BE2C (cell line): ENCODE results near the gene ETNK2. TPM values are rescaled to one million over a fixed set of nuclear protein-coding genes. Genes with fewer than 3 reads are reported as not detected.

Experiments used
- DNase-seq: peaks from one replicate; pipeline ENCODE4 v3.0.0-alpha.2; 2020
- H3K27me3 ChIP-seq: fragments of 250-450 bp; sonication (Bioruptor Pico); 2 replicates; pipeline ENCODE4 v1.5.1; 2020; ENCODE audit warnings: mild to moderate bottlenecking
- H3K36me3 ChIP-seq: fragments of 250-450 bp; sonication (Bioruptor Pico); 2 replicates; pipeline ENCODE4 v1.5.1; 2020; ENCODE audit warnings: mild to moderate bottlenecking
- H3K4me1 ChIP-seq: fragments of 250-450 bp; sonication (Bioruptor Pico); 2 replicates; pipeline ENCODE4 v1.5.1; 2020
- H3K4me3 ChIP-seq: 2 replicates; pipeline ENCODE4 v1.5.1; 2011; ENCODE audit warnings: low read depth, low read length
- H3K9me3 ChIP-seq: fragments of 250-450 bp; sonication (Bioruptor Pico); 2 replicates; pipeline ENCODE4 v1.5.1; 2020
- CTCF ChIP-seq: IDR thresholded peaks from 2 replicates; pipeline ENCODE4 v1.5.1; 2012; ENCODE audit warnings: mild to moderate bottlenecking, low read depth, low read length
- polyA plus RNA-seq: library from polyadenylated mRNA; unstranded; fragments of >200 nt; gene quantifications from one replicate; pipeline ENCODE4 v1.2.1, GENCODE V29; 2012; ENCODE audit warnings: low read depth, missing spikeins; ENCODE audit not compliant: insufficient read length, insufficient read depth

Gene ETNK2
- polyA plus RNA-seq, result 0.97 TPM

DNA sequence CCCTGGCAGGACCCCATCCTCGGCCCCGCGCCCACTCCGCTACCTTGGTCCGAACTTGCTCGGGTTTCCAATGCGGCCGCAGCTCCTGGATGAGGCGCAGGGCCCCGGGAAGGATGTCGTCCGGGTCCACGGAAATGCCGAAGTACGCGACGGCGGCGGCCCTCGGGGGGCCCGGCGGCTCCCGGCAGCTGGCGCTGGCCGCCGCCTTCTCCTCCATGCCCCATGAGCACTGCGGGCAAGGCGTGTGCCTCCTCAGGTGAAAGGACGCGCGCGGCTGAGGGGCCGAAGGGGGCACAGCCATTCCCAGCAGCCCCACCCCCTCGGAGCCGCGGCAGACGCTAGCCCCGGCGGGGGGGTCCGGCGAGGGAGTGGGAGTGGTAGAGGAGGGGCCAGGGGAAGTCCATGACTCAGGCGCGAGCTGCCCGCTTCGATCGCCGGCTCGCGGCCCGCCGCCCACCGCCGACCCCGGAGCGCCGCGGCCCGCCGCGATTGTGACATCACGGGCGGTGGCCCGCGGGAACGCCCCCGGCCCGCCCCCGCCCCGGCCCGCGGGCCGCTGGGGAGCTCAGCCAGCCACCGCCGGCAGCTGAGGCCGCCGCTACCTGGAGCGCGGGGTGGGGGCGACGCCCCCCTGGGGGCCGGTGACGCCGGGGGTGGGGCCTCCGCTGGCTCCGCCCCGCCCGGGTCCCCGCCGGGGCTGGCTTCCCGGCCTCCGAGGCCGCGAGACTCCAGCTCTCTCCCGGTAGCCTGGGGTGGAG, at the start of gene ETNK2:
Gene ETNK2, minus strand, starts transcription at position 493 of the 758 bp plus-strand sequence. Its CDS starts 192 bp downstream, at position 301.
- Histone ChIP-seq H3K4me3 (peak within 1 kb of the TSS; percentile 64), H3K4me1 (peaks cover 4% of the 10 kb centered on the region), H3K36me3 (no peaks in the 10 kb centered on the region), H3K9me3 (no peaks in the 10 kb centered on the region), H3K27me3 (no peaks in the 10 kb centered on the region; the same call in 1 of the 2 replicates)
- peak; percentile 75 for DNase-seq
- TF ChIP-seq CTCF, result no peak

GRCh38 chr1:204201348-204202040, 49.6 kb upstream of the ETNK2 start:
- Histone ChIP-seq H3K36me3 (no peaks in the 10 kb centered on the region), H3K4me1 (no peaks in the 10 kb centered on the region), H3K4me3 (no peak overlapping the region), H3K27me3 (peaks cover 27% of the 10 kb centered on the region), H3K9me3 (no peaks in the 10 kb centered on the region)
- no peak for TF ChIP-seq CTCF
- no peak for DNase-seq

DNA sequence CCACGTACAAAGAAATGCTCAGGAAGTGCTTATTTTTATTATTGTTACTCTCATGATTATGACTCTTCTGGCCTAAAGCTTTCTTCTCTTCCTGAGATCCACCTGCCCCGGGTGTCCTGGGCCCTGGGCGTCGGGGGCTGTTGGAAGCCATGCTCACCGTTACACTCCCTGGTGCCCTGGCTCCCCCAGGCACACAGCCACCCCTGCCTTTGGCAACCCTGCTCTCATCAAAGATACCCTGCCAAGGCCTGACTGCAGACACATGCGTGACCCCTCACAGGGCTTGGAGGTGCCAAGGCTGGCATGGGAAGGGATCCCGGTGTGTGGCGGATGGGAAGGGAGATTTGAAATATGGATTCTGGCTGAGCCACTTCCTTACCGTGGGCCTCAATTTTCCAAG, 47.7 kb upstream of the ETNK2 start:
- Histone ChIP-seq H3K27me3 (peaks cover 13% of the 10 kb centered on the region), H3K36me3 (no peaks in the 10 kb centered on the region), H3K9me3 (no peaks in the 10 kb centered on the region), H3K4me1 (no peaks in the 10 kb centered on the region), H3K4me3 (no peak overlapping the region)
- no peak for TF ChIP-seq CTCF
- no peak for DNase-seq

DNA sequence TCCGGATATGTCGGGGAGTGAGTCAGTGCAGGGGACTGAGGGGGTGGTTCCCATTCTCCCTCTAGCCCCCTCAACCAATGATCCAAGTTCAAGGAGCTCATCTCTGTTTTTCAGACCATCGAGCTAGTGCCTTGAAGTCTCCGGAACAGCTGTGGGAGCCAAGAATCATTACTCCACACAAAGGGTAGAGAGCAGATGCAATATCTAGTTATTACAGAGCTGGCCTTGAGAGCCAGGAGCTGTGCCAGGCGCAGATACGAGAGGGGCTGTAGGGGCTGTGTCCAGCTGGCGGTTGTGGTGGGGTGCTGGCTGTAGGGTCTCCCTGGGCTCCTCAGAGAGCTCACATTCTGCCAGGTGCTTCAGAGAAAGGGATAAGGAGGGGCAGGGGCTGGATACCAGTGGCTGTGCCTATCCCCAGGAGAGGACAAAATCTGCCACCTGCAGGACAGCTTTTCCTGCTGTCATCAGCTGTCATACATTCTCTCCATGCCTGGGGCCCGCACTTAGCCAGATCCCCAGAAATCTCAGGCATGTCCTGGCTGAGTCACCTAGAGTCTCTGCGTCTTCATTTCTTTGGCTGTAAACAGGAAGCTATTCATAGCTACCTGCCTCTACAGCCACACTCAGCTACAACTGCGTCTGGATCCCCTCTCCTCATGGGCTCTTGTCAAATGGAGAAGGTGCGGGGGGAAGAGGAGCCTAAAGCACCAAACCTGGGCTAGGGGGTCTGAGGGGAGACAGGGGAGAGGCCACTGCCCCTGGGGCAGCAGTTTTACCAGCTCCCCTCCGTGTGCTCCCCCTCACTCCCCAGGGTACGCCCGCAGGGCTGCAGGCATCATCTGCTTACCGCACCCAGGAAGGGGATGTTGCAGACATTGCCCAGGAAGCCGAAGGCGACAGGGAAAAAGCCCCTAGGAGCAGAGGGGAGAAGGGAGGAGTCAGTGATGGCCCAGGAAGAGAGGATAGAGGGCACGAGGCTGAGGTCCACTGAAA, 46.8 kb upstream of the ETNK2 start:
- peaks cover 4% of the 10 kb centered on the region for H3K27me3 ChIP-seq
- TF ChIP-seq CTCF, result no peak
- no peak for DNase-seq
- H3K9me3 ChIP-seq, result no peaks in the 10 kb centered on the region
- H3K4me3 ChIP-seq, result no peak overlapping the region
- no peaks in the 10 kb centered on the region for H3K36me3 ChIP-seq
- no peaks in the 10 kb centered on the region for H3K4me1 ChIP-seq

- Histone ChIP-seq H3K27me3 (peaks cover 6% of the 10 kb centered on the region), H3K4me1 (no peaks in the 10 kb centered on the region), H3K36me3 (no peaks in the 10 kb centered on the region), H3K9me3 (no peaks in the 10 kb centered on the region), H3K4me3 (no peak overlapping the region)
- no peak for TF ChIP-seq CTCF
- DNase-seq, result no peak
These were observed 45.2 kb upstream of the ETNK2 start for GRCh38 chr1:204197068-204197467.
